ENCODE results near the gene MRPS24. TPM values are rescaled to one million over a fixed set of nuclear protein-coding genes. Genes with fewer than 3 reads are reported as not detected.

Gene MRPS24
- polyA plus RNA-seq (2011; rRNA removed): 134 and 184 TPM in 2 replicates
- polyA minus RNA-seq (2011; rRNA and poly(A)+ RNA removed): 70.9 and 92.3 TPM in 2 replicates

GRCh38 chr7:43869006-43869866, at the start of gene MRPS24:
MRPS24 (minus strand) TSS chr7:43869517; CDS start chr7:43869495, 22 bp downstream.
- DNase-seq (ENCODE audit: low read depth, low spot score): peak; percentile 91
- CTCF ChIA-PET: interaction anchor here (0.6 to 1.5 kb wide), 4 partner anchors 30 to 49 kb away, joined by 3 to 5 read pairs (median 4); no protein-coding TSS in a partner anchor
- H3K4me3 ChIP-seq (ENCODE audit: low read depth, low read length): peak within 1 kb of the TSS; percentile 89
- POLR2A ChIA-PET: interaction anchor here (0.6 to 1.9 kb wide), 8 partner anchors 11 to 286 kb away, joined by 3 to 7 read pairs (median 4); partner anchors contain the start of genes STK17A and UBE2D4
- TF ChIP-seq CTCF (IDR thresholded peaks at IDR 0.05; ENCODE audit: low read depth, low read length): no peak
- no peaks in the 10 kb centered on the region for H3K27me3 ChIP-seq (ENCODE audit: control insufficient read depth, insufficient read depth, low read length)
- H3K9me3 ChIP-seq (ENCODE audit: control insufficient read depth, insufficient read depth, low read length): no peaks in the 10 kb centered on the region
- peak within 1 kb of the TSS; percentile 100 for H3K27ac ChIP-seq (ENCODE audit: low read depth, low read length)

GRCh38 chr7:43915907-43916306, 46.6 kb upstream of the MRPS24 start:
- ChIA-PET CTCF (no interaction called here), POLR2A (no interaction called here)
- Histone ChIP-seq H3K27me3 (ENCODE audit: control insufficient read depth, insufficient read depth, low read length) (peaks cover 2% of the 10 kb centered on the region), H3K9me3 (ENCODE audit: control insufficient read depth, insufficient read depth, low read length) (no peaks in the 10 kb centered on the region), H3K27ac (ENCODE audit: low read depth, low read length) (no peak overlapping the region), H3K4me3 (ENCODE audit: low read depth, low read length) (no peak overlapping the region)
- DNase-seq (ENCODE audit: low read depth, low spot score): no peak
- TF ChIP-seq CTCF (IDR thresholded peaks at IDR 0.05; ENCODE audit: low read depth, low read length): no peak

GRCh38 chr7:43914795-43915194, 45.5 kb upstream of the MRPS24 start:
- POLR2A ChIA-PET: no interaction called here

GRCh38 chr7:43906331-43907010, 37.2 kb upstream of the MRPS24 start, which contains the start of gene URGCP:
URGCP (minus strand) TSS chr7:43906596; CDS start chr7:43906575, 21 bp downstream.
- TF ChIP-seq CTCF (IDR thresholded peaks at IDR 0.05; ENCODE audit: low read depth, low read length): no peak
- no peak for DNase-seq (ENCODE audit: low read depth, low spot score)
- Histone ChIP-seq H3K9me3 (ENCODE audit: control insufficient read depth, insufficient read depth, low read length) (no peaks in the 10 kb centered on the region), H3K27me3 (ENCODE audit: control insufficient read depth, insufficient read depth, low read length) (no peaks in the 10 kb centered on the region), H3K27ac (ENCODE audit: low read depth, low read length) (peak within 1 kb of the TSS; percentile 61), H3K4me3 (ENCODE audit: low read depth, low read length) (peak within 1 kb of the TSS; percentile 81)
- CTCF ChIA-PET: no interaction called here
- POLR2A ChIA-PET: interaction anchor here (0.7 kb wide), 1 partner anchor 37 kb away, joined by 3 read pairs; the partner anchor contains the start of gene MRPS24

More at GRCh38 chr7:43914795-43915194, 45.5 kb upstream of the MRPS24 start:
- peaks cover 2% of the 10 kb centered on the region for H3K27me3 ChIP-seq (ENCODE audit: control insufficient read depth, insufficient read depth, low read length)
- TF ChIP-seq CTCF (IDR thresholded peaks at IDR 0.05; ENCODE audit: low read depth, low read length): no peak
- H3K27ac ChIP-seq (ENCODE audit: low read depth, low read length): no peak overlapping the region
- H3K4me3 ChIP-seq (ENCODE audit: low read depth, low read length): no peak overlapping the region
- no peaks in the 10 kb centered on the region for H3K9me3 ChIP-seq (ENCODE audit: control insufficient read depth, insufficient read depth, low read length)
- CTCF ChIA-PET: no interaction called here
- DNase-seq (ENCODE audit: low read depth, low spot score): no peak

All from AG04450 (cell line).